ENCODE results near the gene POU6F2.

The POU6F2 gene

DNA sequence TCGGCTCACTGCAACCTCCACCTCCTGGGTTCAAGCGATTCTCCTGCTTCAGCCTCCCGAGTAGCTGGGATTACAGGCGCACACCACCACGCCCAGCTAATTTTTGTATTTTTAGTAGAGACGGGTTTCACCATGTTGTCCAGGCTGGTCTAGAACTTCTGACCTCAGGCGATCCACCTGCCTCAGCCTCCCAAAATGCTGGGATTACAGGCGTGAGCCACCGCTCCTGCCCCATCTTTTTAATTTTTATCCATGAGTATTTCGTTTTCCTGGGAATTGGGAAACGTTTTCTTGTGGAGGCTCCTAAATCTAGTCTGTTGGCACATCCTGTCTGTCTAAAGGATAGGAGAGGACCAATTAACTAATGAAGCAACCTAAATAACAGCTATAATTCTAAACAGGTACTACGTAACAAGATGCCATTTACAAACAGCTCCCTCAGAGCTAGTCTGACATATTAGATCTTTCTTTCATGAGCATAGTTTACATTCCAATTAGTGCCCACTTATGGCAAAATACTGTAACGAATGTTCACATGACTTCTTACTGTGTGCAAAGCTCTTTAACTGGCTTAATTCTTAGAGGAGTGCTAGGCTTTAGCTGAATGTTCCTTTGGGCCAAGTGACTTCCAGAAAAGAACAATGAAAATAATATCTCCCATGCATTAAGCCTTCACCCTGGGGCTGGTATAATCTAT is 437.5 kb downstream of the POU6F2 start:
- Histone ChIP-seq H3K4me1 (peaks cover 0 to 8% (median 3%) of the 10 kb centered on the region in 4 donors), H3K27me3 (no peaks in the 10 kb centered on the region), H3K4me3 (peak overlapping the region; percentile 56 to 59), H3K36me3 (no peaks in the 10 kb centered on the region), H3K27ac (no peak overlapping the region), H3K9me3 (no peaks in the 10 kb centered on the region)
- intact Hi-C loops (cut with DNase I; ENCODE audit: low total_unique reads): no loop called here
- no peak for DNase-seq
- TF ChIP-seq CTCF (IDR thresholded peaks at IDR 0.05): no peak

- Histone ChIP-seq H3K36me3 (no peaks in the 10 kb centered on the region), H3K4me1 (peaks cover 0 to 8% (median 3%) of the 10 kb centered on the region in 4 donors), H3K4me3 (no peak overlapping the region), H3K9me3 (no peaks in the 10 kb centered on the region), H3K27ac (no peak overlapping the region), H3K27me3 (no peaks in the 10 kb centered on the region)
- intact Hi-C loops (cut with DNase I; ENCODE audit: low total_unique reads): no loop called here
- TF ChIP-seq CTCF (IDR thresholded peaks at IDR 0.05): no peak
- DNase-seq: no peak
Observed at GRCh38 chr7:39416866-39417265, 439.2 kb downstream of the POU6F2 start.

GRCh38 chr7:39417642-39418041 is 439.9 kb downstream of the POU6F2 start:
- no peak for TF ChIP-seq CTCF (IDR thresholded peaks at IDR 0.05)
- peaks cover 0 to 8% (median 3%) of the 10 kb centered on the region in 4 donors for H3K4me1 ChIP-seq
- H3K4me3 ChIP-seq: no peak overlapping the region
- H3K27me3 ChIP-seq: no peaks in the 10 kb centered on the region
- DNase-seq: no peak
- no peaks in the 10 kb centered on the region for H3K36me3 ChIP-seq
- H3K9me3 ChIP-seq: no peaks in the 10 kb centered on the region
- intact Hi-C loops (cut with DNase I; ENCODE audit: low total_unique reads): no loop called here
- H3K27ac ChIP-seq: no peak overlapping the region

DNA sequence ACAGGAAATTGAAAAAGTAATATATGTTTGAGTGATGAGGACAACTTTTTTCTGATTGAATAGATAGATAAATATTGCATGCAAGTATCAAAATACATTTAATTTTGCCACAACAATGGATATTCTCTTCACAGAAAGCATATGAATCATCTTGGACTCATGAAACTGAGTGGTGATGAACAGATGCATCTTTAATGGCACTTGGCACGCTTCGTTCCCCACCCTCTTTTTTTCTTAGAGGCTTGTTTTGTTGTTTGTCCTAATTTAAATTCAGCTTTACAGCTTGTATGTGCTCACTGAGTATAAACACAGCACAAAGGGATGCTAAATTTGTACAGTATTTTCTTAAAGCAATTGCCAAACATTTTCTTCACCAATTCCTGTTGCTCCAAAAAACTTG is 443.5 kb downstream of the POU6F2 start:
- Histone ChIP-seq H3K27me3 (no peaks in the 10 kb centered on the region), H3K4me3 (no peak overlapping the region), H3K27ac (no peak overlapping the region), H3K36me3 (no peaks in the 10 kb centered on the region), H3K4me1 (no peaks in the 10 kb centered on the region), H3K9me3 (no peaks in the 10 kb centered on the region)
- TF ChIP-seq CTCF (IDR thresholded peaks at IDR 0.05): no peak
- intact Hi-C loops (cut with DNase I; ENCODE audit: low total_unique reads): loop anchor here (5.0 kb wide), 1 partner anchor 459 kb away; no protein-coding TSS in a partner anchor
- DNase-seq: no peak

- no peak for DNase-seq
- no peak for TF ChIP-seq CTCF (IDR thresholded peaks at IDR 0.05)
Observed at GRCh38 chr7:39421661-39422060, 444.0 kb downstream of the POU6F2 start.

More at GRCh38 chr7:39421661-39422060, 444.0 kb downstream of the POU6F2 start:
- Histone ChIP-seq H3K27me3 (no peaks in the 10 kb centered on the region), H3K4me3 (no peak overlapping the region), H3K9me3 (no peaks in the 10 kb centered on the region), H3K36me3 (no peaks in the 10 kb centered on the region), H3K4me1 (no peaks in the 10 kb centered on the region), H3K27ac (no peak overlapping the region)
- intact Hi-C loops (cut with DNase I; ENCODE audit: low total_unique reads): loop anchor here (5.0 kb wide), 1 partner anchor 459 kb away; no protein-coding TSS in a partner anchor
